ENCODE measurements around the gene POLD3. TPM values are rescaled to one million over a fixed set of nuclear protein-coding genes. Genes with fewer than 3 reads are reported as not detected.
A peak's percentile ranks its signal among the peaks of the same experiment; 100 is the strongest.

Gene POLD3
- total RNA-seq, 1 donor from 2014 or later, result 10.3 TPM

DNA sequence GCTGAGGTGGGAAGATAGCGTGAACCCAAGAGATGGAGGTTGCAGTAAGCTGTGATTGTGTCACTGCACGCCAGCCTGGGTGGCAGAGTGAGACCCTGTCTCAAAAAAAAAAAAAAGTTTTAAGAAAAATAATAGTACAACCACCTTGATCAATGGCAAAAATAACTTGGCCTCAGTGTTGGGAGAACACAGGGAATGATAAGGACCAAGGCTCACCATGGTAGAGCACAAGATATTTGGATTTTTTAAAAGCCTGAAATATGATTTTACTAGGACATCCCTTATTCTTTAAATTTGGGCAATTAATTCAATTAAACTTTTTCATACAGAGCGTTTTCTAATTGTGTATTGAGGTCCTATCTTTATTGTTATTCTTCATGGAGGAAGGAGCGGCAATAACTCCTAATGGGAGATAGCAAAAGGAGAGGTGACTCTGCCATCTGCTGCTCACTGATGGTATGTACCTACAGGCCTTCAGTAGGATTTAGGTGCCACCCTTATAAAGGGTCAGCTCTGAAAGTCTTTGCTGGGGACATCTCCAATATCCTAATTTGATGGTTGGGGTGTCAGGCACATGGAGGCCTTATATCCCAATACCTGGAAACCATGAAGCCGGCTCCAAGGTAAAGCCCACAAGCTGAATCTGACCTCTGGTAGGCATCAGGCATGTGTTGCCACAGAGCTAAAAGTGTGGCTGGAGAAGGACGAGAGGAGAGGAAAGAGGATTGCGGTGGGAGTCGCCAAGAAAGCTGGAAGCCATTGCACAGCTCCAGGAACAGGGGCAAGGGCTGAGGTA is 21.9 kb upstream of the POLD3 start:
- intact Hi-C loops (cut with DNase I), result no loop called here
- H3K9me3 ChIP-seq, result no peaks in the 10 kb centered on the region
- TF ChIP-seq CTCF (IDR thresholded peaks at IDR 0.05), result peak; percentile 28 to 42 (median 33)
- no peaks in the 10 kb centered on the region for H3K36me3 ChIP-seq
- no peak for DNase-seq (ENCODE audit: low spot score in 2 of 2)
- no peaks in the 10 kb centered on the region for H3K27me3 ChIP-seq
- H3K4me3 ChIP-seq, result no peak overlapping the region
- H3K4me1 ChIP-seq, result no peaks in the 10 kb centered on the region
- H3K27ac ChIP-seq, result no peak overlapping the region

DNA sequence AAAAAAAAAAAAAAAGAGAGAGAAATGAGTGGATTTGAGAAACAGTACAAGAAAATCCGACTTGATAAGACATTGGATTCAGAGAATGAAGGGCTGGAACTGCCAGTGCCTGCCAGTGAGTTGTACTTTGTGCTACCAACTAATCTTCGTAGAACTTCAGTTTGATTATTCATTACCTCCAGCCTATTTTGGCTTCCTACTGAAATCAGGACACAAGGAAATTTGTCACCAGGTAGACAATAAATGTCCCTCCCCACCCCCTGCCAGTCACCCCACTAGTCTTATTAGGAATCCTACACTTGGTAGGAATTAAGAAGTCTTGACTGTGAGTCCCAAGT is 21.4 kb upstream of the POLD3 start:
- no peak overlapping the region for H3K27ac ChIP-seq
- no peak for DNase-seq (ENCODE audit: low spot score in 2 of 2)
- H3K9me3 ChIP-seq, result no peaks in the 10 kb centered on the region
- TF ChIP-seq CTCF (IDR thresholded peaks at IDR 0.05), result no peak
- no peak overlapping the region for H3K4me3 ChIP-seq
- no peaks in the 10 kb centered on the region for H3K27me3 ChIP-seq
- no peaks in the 10 kb centered on the region for H3K36me3 ChIP-seq
- no peaks in the 10 kb centered on the region for H3K4me1 ChIP-seq
- intact Hi-C loops (cut with DNase I), result no loop called here

GRCh38 chr11:74572349-74572748 is 20.0 kb upstream of the POLD3 start:
- intact Hi-C loops (cut with DNase I), result no loop called here
- TF ChIP-seq CTCF (IDR thresholded peaks at IDR 0.05), result no peak
- Histone ChIP-seq H3K27ac (no peak overlapping the region), H3K9me3 (no peaks in the 10 kb centered on the region), H3K4me1 (no peaks in the 10 kb centered on the region), H3K4me3 (no peak overlapping the region), H3K27me3 (no peaks in the 10 kb centered on the region), H3K36me3 (no peaks in the 10 kb centered on the region)
- no peak for DNase-seq (ENCODE audit: low spot score in 2 of 2)

DNA sequence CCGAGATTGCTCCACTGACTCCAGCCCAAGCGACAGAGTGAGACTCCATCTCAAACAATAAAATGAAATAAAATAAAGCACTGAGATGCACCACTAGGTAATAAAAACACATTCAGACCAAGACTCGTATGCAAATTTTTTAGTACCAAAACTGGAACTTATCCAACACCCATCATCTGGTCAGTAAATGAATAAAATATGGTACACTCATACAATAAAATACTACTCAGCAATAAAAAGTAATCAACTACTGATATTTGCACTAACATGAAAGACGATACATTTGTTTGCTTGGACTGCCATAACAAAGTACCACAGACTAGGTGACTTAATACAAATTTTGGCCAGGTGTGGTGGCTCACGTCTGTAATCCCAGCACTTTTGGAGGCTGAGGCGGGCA is 17.8 kb upstream of the POLD3 start:
- Histone ChIP-seq H3K4me3 (no peak overlapping the region), H3K27ac (no peak overlapping the region), H3K36me3 (no peaks in the 10 kb centered on the region), H3K9me3 (no peaks in the 10 kb centered on the region), H3K4me1 (no peaks in the 10 kb centered on the region), H3K27me3 (no peaks in the 10 kb centered on the region)
- DNase-seq (ENCODE audit: low spot score in 2 of 2), result no peak
- TF ChIP-seq CTCF (IDR thresholded peaks at IDR 0.05), result no peak
- intact Hi-C loops (cut with DNase I), result no loop called here

- no peaks in the 10 kb centered on the region for H3K36me3 ChIP-seq
- DNase-seq (ENCODE audit: low spot score in 2 of 2), result no peak
- H3K27me3 ChIP-seq, result no peaks in the 10 kb centered on the region
- TF ChIP-seq CTCF (IDR thresholded peaks at IDR 0.05), result no peak
- H3K4me1 ChIP-seq, result no peaks in the 10 kb centered on the region
- intact Hi-C loops (cut with DNase I), result no loop called here
- no peak overlapping the region for H3K27ac ChIP-seq
- H3K9me3 ChIP-seq, result no peaks in the 10 kb centered on the region
- no peak overlapping the region for H3K4me3 ChIP-seq
These were observed 16.4 kb upstream of the POLD3 start for GRCh38 chr11:74575999-74576398.

DNA sequence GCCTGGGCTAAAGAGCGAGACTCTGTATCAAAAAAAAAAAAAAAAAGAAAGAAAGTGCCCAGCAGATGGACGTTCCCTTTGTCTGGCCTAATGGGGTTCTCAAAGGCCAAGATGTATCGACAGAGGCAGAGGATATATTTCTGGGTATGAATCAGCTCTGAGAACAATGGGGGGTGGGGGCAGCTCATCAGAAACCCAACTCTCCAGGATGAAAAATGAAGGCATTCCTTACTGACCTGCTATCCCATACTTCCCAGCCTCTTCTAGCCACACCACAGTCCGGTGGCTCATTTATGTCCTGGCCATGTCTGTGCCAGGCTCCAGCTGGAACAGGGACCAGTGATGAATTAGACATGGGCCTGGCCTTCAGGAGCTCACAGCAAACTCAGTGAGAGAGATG is 15.2 kb upstream of the POLD3 start:
- H3K9me3 ChIP-seq, result no peaks in the 10 kb centered on the region
- no peaks in the 10 kb centered on the region for H3K4me1 ChIP-seq
- intact Hi-C loops (cut with DNase I), result no loop called here
- no peak overlapping the region for H3K4me3 ChIP-seq
- DNase-seq (ENCODE audit: low spot score in 2 of 2), result no peak
- no peaks in the 10 kb centered on the region for H3K27me3 ChIP-seq
- no peaks in the 10 kb centered on the region for H3K36me3 ChIP-seq
- no peak overlapping the region for H3K27ac ChIP-seq
- TF ChIP-seq CTCF (IDR thresholded peaks at IDR 0.05), result no peak
